Sigmoid colon (tissue), 4 donors: Measurements from ENCODE around the gene POLR3H.

Source experiments
- CTCF ChIP-seq, 4 experiments: fragments of 450-650 bp in 3 of 4; fragments of 200-600 bp in 1 of 4; IDR thresholded peaks; one replicate each; pipeline ENCODE4 v1.5.1; 2016 to 2019; ENCODE audit warnings: antibody characterized with exemption in 4 of 4, mild to moderate bottlenecking in 3 of 4, moderate library complexity in 2 of 4
- EP300 ChIP-seq, 4 donors: sonication (generic); formaldehyde crosslinking; IDR thresholded peaks; one replicate each; pipeline ENCODE4 v1.6.1; 2017; ENCODE audit warnings: antibody characterized with exemption in 4 of 4
- POLR2A ChIP-seq, 2 donors: fragments of 450-650 bp; IDR thresholded peaks; one replicate each; pipeline ENCODE4 v1.6.1; 2016; ENCODE audit warnings: antibody characterized with exemption in 2 of 2, mild to moderate bottlenecking in 2 of 2, moderate library complexity in 2 of 2
- POLR2AphosphoS5 ChIP-seq, 4 donors: sonication (generic); formaldehyde crosslinking; IDR thresholded peaks; one replicate each; pipeline ENCODE4 v1.6.1; 2017; ENCODE audit warnings: antibody characterized with exemption in 4 of 4

- TF ChIP-seq CTCF (IDR thresholded peaks at IDR 0.05) (no peak), POLR2A (IDR thresholded peaks at IDR 0.05) (no peak), EP300 (IDR thresholded peaks at IDR 0.05) (no peak), POLR2AphosphoS5 (IDR thresholded peaks at IDR 0.05) (no peak)
Measured at GRCh38 chr22:41528938-41529561, 15.2 kb downstream of the POLR3H start.
